SIG-M5 treated with dmso at 0.1 percent for 504 hours (cell line): Measurements from ENCODE around the gene RCVRN.

Source experiments
- DNase-seq: peaks from one replicate; lab custom pipeline; 2025; ENCODE audit not compliant: unreplicated experiment; lab: John Stamatoyannopoulos, UW

The RCVRN gene

DNA sequence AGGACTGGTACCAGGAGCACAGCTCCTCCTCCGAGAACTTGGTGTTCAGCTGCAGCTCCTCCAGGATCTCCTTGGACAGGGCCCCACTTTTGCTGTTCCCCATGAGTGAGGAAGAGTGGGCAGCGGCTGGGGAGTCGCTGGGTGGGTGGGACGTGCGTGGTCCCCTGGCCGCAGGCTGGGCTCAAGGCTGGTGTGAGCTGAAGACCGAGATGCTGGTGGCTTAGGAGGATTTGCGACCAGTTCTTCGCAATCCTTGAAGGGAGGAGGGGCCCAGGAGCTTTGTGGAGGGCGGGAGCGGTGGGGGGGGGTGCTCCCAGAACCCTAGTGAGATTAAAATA lies at the start of gene RCVRN:
TSS of gene RCVRN (minus strand) at position 194 of the 338 bp plus-strand sequence. CDS start at position 103, 91 bp downstream.
- no peak for DNase-seq

GRCh38 chr17:9953492-9953891 lies 48.4 kb upstream of the RCVRN start:
- no peak for DNase-seq

DNA sequence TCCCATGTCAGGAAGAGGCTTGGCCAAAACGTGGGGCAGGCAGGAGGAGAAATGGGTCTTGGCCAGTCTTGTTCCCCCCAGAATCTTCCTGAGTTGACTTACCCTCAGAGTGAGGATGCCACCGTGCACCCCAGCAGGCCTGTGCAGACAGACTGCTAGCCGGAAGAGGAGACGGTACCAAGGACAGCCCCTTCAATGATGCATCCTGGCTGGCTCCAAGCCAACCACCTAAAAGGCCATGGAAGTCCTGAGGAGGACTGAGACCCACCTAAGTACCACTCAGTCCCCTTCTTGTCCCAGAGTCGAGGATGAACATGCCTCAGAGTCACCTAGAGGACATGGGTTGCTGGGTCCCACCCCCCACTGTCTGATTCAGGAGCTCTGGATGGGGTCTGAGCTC lies 46.7 kb upstream of the RCVRN start:
- no peak for DNase-seq

GRCh38 chr17:9948928-9949327 lies 43.9 kb upstream of the RCVRN start:
- DNase-seq = no peak

DNA sequence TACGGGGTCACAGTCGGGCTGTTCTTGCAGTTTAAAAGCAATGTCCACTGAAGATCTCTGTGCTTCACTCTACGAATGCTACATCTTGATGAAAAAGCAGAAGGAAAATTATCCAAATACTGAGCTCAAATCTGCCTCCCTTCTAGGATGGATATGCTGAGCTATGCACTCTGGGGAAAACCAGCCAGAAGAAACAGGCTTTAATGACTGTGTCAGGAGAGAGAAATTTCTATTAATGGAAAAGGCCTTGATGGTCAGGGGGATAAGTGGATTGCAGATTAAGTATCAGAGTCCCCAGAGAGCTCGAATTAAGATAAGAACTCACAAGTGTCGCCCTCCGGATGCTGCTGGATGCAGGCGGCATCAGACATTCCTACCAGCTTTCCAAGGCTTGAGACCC lies 39.6 kb upstream of the RCVRN start:
- DNase-seq = no peak

DNA sequence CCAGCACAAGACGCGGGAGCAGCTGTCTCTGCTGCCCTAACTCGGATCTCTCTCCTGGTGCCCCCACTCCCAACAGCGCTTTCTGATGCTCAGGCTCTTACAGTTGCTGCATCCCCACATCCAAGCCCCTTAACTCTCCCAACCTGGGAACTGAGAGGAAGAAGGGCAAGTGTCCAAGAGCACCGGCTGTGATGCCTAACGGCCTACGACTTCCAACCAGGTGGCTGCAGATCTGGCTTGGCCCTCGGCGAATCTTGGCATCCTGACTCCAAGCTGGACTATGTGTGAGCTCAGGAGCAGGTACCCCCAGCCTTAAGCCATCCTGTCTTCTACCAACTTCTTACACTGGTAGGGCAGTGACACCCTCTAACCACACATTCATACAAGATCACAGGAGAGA lies 38.3 kb upstream of the RCVRN start:
- DNase-seq = no peak

DNA sequence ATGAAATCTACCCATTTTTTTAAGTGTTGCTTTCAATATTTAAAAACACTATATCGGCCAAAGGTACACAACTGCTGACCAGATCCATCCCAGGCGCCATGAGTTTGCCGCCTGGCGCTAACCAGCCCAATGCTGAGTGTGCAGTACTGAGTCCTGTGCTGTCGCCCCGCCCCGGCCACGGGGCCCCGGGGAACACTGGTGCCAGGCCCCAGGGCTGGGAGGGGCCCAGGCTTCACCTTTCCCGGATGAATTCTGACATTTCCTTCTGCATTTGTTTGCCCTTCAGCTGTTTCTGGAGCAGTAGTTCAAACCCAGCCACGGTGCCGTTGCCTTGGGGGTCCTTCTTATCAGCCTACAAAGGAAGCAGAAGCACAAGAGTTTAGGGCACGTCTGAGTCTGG lies 37.8 kb upstream of the RCVRN start:
- no peak for DNase-seq

GRCh38 chr17:9941305-9941704 lies 36.2 kb upstream of the RCVRN start:
- no peak for DNase-seq

- DNase-seq = no peak
Observed at GRCh38 chr17:9940841-9941240, 35.8 kb upstream of the RCVRN start.

GRCh38 chr17:9938764-9939163 lies 33.7 kb upstream of the RCVRN start:
- DNase-seq = no peak

GRCh38 chr17:9937901-9938300 lies 32.8 kb upstream of the RCVRN start:
- DNase-seq = no peak

- DNase-seq = no peak
Observed at GRCh38 chr17:9937241-9937761, 32.2 kb upstream of the RCVRN start.

GRCh38 chr17:9936095-9936494 lies 31.0 kb upstream of the RCVRN start:
- no peak for DNase-seq

- DNase-seq = no peak
Observed at GRCh38 chr17:9935408-9935807, 30.3 kb upstream of the RCVRN start.

GRCh38 chr17:9934331-9934730 lies 29.3 kb upstream of the RCVRN start:
- no peak for DNase-seq

GRCh38 chr17:9932491-9932890 lies 27.4 kb upstream of the RCVRN start:
- no peak for DNase-seq

GRCh38 chr17:9931144-9931741 lies 26.2 kb upstream of the RCVRN start:
- no peak for DNase-seq

DNA sequence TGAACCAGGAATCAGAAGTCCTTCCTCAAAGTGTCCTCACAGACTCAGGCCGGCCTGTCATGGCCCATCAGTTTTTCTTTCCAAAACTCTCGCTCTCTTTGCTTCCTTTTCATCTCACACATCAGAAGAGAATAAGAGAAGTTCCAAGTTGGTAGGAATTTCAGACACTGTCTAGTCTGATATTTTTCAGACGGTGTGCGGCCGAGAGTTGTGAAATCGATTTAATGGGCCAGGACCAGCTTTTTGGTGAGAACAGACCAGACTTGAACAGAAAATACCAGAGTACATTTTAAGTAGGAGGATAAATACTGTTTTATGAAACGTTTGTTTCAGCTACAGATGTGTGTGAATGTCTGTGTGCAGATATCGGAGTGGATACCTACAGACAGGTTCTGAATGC lies 24.8 kb upstream of the RCVRN start:
- no peak for DNase-seq

DNA sequence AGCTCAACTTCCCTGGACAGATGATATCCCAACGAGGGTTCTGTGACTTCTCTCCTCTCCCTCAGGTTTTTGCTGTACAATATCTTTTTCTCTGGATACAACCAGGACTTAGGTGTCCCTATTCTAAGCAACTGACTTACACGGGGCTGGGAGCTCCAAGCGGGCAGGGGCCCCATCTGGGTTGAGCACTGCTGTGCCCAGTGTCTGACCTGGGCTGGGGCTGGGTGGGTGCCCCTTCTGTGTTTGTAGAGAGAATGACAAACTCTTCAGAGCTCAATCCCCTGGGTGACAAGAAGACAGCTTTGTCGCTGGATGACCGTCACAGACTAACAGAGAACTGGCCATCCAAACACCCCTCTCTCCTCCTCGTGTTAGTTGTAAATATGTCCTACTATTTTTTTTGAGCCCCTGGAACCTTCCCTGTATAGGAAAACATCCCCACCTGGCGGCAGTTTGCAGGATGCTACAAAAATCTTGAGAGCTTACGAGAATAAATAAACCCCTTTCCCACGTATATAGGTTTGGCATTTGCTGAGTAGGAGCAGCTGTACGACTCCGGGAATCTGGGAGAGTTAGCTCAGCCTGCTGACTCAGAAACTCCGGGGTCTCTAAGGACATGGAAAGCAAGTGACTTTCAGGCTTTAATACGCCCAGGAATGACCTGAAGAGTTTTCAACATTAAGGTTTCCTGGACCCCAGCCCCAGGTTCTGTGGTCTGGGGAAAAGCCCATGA lies 23.7 kb upstream of the RCVRN start:
- peak; percentile 41 for DNase-seq

GRCh38 chr17:9926150-9926804 lies 21.2 kb upstream of the RCVRN start:
- no peak for DNase-seq

GRCh38 chr17:9925457-9925856 lies 20.4 kb upstream of the RCVRN start:
- no peak for DNase-seq

DNA sequence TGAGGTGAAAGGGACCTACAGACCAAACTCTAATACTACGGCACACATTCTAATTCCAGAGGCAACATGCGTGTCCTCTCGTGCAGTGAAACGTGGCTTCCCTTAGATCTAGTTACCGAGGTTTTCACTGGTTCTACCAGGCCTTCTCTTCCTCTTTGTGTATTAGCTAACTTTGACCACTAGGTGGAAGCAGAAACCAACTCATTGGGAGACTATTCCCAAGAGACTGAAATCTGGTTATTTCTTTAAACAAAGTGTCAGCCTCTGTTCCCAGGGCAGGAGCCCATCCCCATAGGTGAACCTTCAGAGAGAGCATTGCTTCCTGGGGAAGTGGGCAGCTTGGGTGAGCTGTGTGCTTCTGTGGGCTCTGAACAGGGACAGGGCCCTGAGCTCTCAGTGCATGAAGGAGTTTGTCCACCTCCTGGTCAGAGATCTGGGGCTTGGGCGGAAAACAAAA lies 19.7 kb upstream of the RCVRN start:
- DNase-seq = peak; percentile 81
